ENCODE measurements around the gene FUBP1. TPM values are rescaled to one million over a fixed set of nuclear protein-coding genes. Genes with fewer than 3 reads are reported as not detected.
"Not testable (repeated sequence)": the region's sequence is repeated elsewhere in the genome, so short reads cannot be mapped to it uniquely, and the experiment has no call there.

FUBP1 gene
- total RNA-seq = 100 to 1,000 TPM; 181 to 204 TPM

- Mint-ChIP-seq H3K27me3 (no peaks in the 10 kb centered on the region), H3K36me3 (peaks cover 15% of the 10 kb centered on the region), H3K4me3 (no peak within 1 kb of the TSS), H3K4me1 (ENCODE audit: low read depth in 2 of 2) (peaks cover 24 to 27% of the 10 kb centered on the region in 2 donors), H3K27ac (no peak within 1 kb of the TSS), H3K9me3 (no peaks in the 10 kb centered on the region)
- DNase-seq (ENCODE audit: low spot score) (peak; percentile 96), ATAC-seq (peak; percentile 87 to 90)
These were observed at the start of gene FUBP1 for GRCh38 chr1:77978969-77979876. TSS of gene FUBP1 (minus strand) at chr1:77979072. CDS start at chr1:77979004, 68 bp downstream.

GRCh38 chr1:78021134-78021533, 42.3 kb upstream of the FUBP1 start:
- DNase-seq (ENCODE audit: low spot score); H3K9me3 Mint-ChIP-seq; H3K4me1 Mint-ChIP-seq (ENCODE audit: low read depth in 2 of 2); H3K27me3 Mint-ChIP-seq; H3K4me3 Mint-ChIP-seq; H3K36me3 Mint-ChIP-seq; ATAC-seq; H3K27ac Mint-ChIP-seq: not testable (repeated sequence)

GRCh38 chr1:78019024-78019423, 40.2 kb upstream of the FUBP1 start:
- DNase-seq (ENCODE audit: low spot score) = no peak
- Mint-ChIP-seq H3K4me3 (no peak overlapping the region), H3K36me3 (peaks cover 5% of the 10 kb centered on the region), H3K9me3 (no peaks in the 10 kb centered on the region), H3K4me1 (ENCODE audit: low read depth in 2 of 2) (no peaks in the 10 kb centered on the region), H3K27me3 (no peaks in the 10 kb centered on the region), H3K27ac (no peak overlapping the region)
- ATAC-seq = no peak

- H3K4me3 Mint-ChIP-seq = no peak overlapping the region
- no peaks in the 10 kb centered on the region for H3K27me3 Mint-ChIP-seq
- H3K9me3 Mint-ChIP-seq = no peaks in the 10 kb centered on the region
- H3K27ac Mint-ChIP-seq = no peak overlapping the region
- DNase-seq (ENCODE audit: low spot score) = no peak
- peaks cover 11% of the 10 kb centered on the region for H3K36me3 Mint-ChIP-seq
- no peak for ATAC-seq
- no peaks in the 10 kb centered on the region for H3K4me1 Mint-ChIP-seq (ENCODE audit: low read depth in 2 of 2)
These were observed 36.3 kb upstream of the FUBP1 start for GRCh38 chr1:78015148-78015547.

GRCh38 chr1:78011050-78011449, 32.2 kb upstream of the FUBP1 start:
- no peak overlapping the region for H3K27ac Mint-ChIP-seq
- no peak for DNase-seq (ENCODE audit: low spot score)
- no peaks in the 10 kb centered on the region for H3K27me3 Mint-ChIP-seq
- H3K36me3 Mint-ChIP-seq = peaks cover 11% of the 10 kb centered on the region
- no peak for ATAC-seq
- H3K4me3 Mint-ChIP-seq = no peak overlapping the region
- H3K9me3 Mint-ChIP-seq = no peaks in the 10 kb centered on the region
- H3K4me1 Mint-ChIP-seq (ENCODE audit: low read depth in 2 of 2) = peaks cover 6 to 7% of the 10 kb centered on the region in 2 donors

- Mint-ChIP-seq H3K9me3 (no peaks in the 10 kb centered on the region), H3K27ac (no peak overlapping the region), H3K4me3 (no peak overlapping the region), H3K36me3 (peaks cover 8% of the 10 kb centered on the region), H3K27me3 (no peaks in the 10 kb centered on the region), H3K4me1 (ENCODE audit: low read depth in 2 of 2) (peaks cover 13 to 19% of the 10 kb centered on the region in 2 donors)
- DNase-seq (ENCODE audit: low spot score) (no peak), ATAC-seq (no peak)
These were observed 31.0 kb upstream of the FUBP1 start for GRCh38 chr1:78009836-78010235.

GRCh38 chr1:78009276-78009675, 30.4 kb upstream of the FUBP1 start:
- DNase-seq (ENCODE audit: low spot score) (no peak), ATAC-seq (no peak)
- Mint-ChIP-seq H3K9me3 (no peaks in the 10 kb centered on the region), H3K27me3 (no peaks in the 10 kb centered on the region), H3K27ac (no peak overlapping the region), H3K4me3 (no peak overlapping the region), H3K4me1 (ENCODE audit: low read depth in 2 of 2) (peaks cover 18 to 25% of the 10 kb centered on the region in 2 donors), H3K36me3 (peaks cover 6% of the 10 kb centered on the region)

- Mint-ChIP-seq H3K4me1 (ENCODE audit: low read depth in 2 of 2) (peaks cover 18 to 30% of the 10 kb centered on the region in 2 donors), H3K27ac (no peak overlapping the region)
These were observed 28.9 kb upstream of the FUBP1 start for GRCh38 chr1:78007677-78008341.

GRCh38 chr1:78006521-78006920, 27.6 kb upstream of the FUBP1 start:
- H3K4me3 Mint-ChIP-seq = peak overlapping the region; percentile 94
- no peaks in the 10 kb centered on the region for H3K36me3 Mint-ChIP-seq
- H3K27ac Mint-ChIP-seq = no peak overlapping the region
- H3K9me3 Mint-ChIP-seq = no peaks in the 10 kb centered on the region
- DNase-seq (ENCODE audit: low spot score) (no peak), ATAC-seq (no peak)
- H3K27me3 Mint-ChIP-seq = no peaks in the 10 kb centered on the region
- H3K4me1 Mint-ChIP-seq (ENCODE audit: low read depth in 2 of 2) = peaks cover 18 to 31% of the 10 kb centered on the region in 2 donors

More at GRCh38 chr1:78007677-78008341, 28.9 kb upstream of the FUBP1 start:
- no peak for ATAC-seq
- Mint-ChIP-seq H3K9me3 (no peaks in the 10 kb centered on the region), H3K36me3 (no peaks in the 10 kb centered on the region), H3K27me3 (no peaks in the 10 kb centered on the region), H3K4me3 (no peak overlapping the region)
- no peak for DNase-seq (ENCODE audit: low spot score)

- H3K9me3 Mint-ChIP-seq = no peaks in the 10 kb centered on the region
- peak overlapping the region; percentile 94 for H3K4me3 Mint-ChIP-seq
- no peak for DNase-seq (ENCODE audit: low spot score)
- ATAC-seq = no peak
- no peaks in the 10 kb centered on the region for H3K27me3 Mint-ChIP-seq
- H3K36me3 Mint-ChIP-seq = no peaks in the 10 kb centered on the region
- H3K27ac Mint-ChIP-seq = peak overlapping the region; percentile 96 to 100
- H3K4me1 Mint-ChIP-seq (ENCODE audit: low read depth in 2 of 2) = peaks cover 18 to 31% of the 10 kb centered on the region in 2 donors
These were observed 26.9 kb upstream of the FUBP1 start for GRCh38 chr1:78005755-78006154.

GRCh38 chr1:78005448-78005722, 26.5 kb upstream of the FUBP1 start:
- Mint-ChIP-seq H3K9me3 (no peaks in the 10 kb centered on the region), H3K4me3 (peak overlapping the region; percentile 94), H3K4me1 (ENCODE audit: low read depth in 2 of 2) (peaks cover 18 to 31% of the 10 kb centered on the region in 2 donors), H3K27ac (peak overlapping the region; percentile 96 to 100), H3K36me3 (no peaks in the 10 kb centered on the region), H3K27me3 (no peaks in the 10 kb centered on the region)
- ATAC-seq (no peak), DNase-seq (ENCODE audit: low spot score) (no peak)

GRCh38 chr1:78004719-78005447, 26.0 kb upstream of the FUBP1 start, which contains the start of gene DNAJB4:
TSS of gene DNAJB4 (plus strand) at chr1:78004939. CDS start at chr1:78005111, 172 bp downstream.
- DNase-seq (ENCODE audit: low spot score) (peak; percentile 77), ATAC-seq (peak; percentile 98 to 99)
- Mint-ChIP-seq H3K4me1 (ENCODE audit: low read depth in 2 of 2) (peaks cover 18 to 31% of the 10 kb centered on the region in 2 donors), H3K4me3 (peak within 1 kb of the TSS; percentile 94), H3K36me3 (no peaks in the 10 kb centered on the region), H3K27me3 (no peaks in the 10 kb centered on the region), H3K9me3 (no peaks in the 10 kb centered on the region), H3K27ac (peak within 1 kb of the TSS; percentile 96 to 100)

GRCh38 chr1:78003882-78004718, 25.2 kb upstream of the FUBP1 start:
- no peaks in the 10 kb centered on the region for H3K9me3 Mint-ChIP-seq

More at GRCh38 chr1:78003882-78004718, 25.2 kb upstream of the FUBP1 start:
- peak overlapping the region; percentile 94 for H3K4me3 Mint-ChIP-seq
- H3K27ac Mint-ChIP-seq = peak overlapping the region; percentile 96 to 100
- H3K27me3 Mint-ChIP-seq = no peaks in the 10 kb centered on the region
- DNase-seq (ENCODE audit: low spot score) = peak; percentile 70
- peaks cover 18 to 27% of the 10 kb centered on the region in 2 donors for H3K4me1 Mint-ChIP-seq (ENCODE audit: low read depth in 2 of 2)
- no peaks in the 10 kb centered on the region for H3K36me3 Mint-ChIP-seq
- ATAC-seq = peak; percentile 76 to 83
